Neutrophil (primary cell): ENCODE measurements around the gene TAF1C.
A peak's percentile ranks its signal among the peaks of the same experiment; 100 is the strongest.

Source experiments
- H3K27ac ChIP-seq: fragments of 200-600 bp; sonication (generic); 2 replicates; pipeline ENCODE4 v1.5.1; 2016; ENCODE audit warnings: mild to moderate bottlenecking, moderate library complexity
- H3K27me3 ChIP-seq: fragments of 200-600 bp; sonication (generic); 2 replicates; pipeline ENCODE4 v1.6.0; 2016; ENCODE audit warnings: mild to moderate bottlenecking
- H3K36me3 ChIP-seq: fragments of 200-600 bp; sonication (generic); 2 replicates; pipeline ENCODE4 v1.5.1; 2017
- H3K4me1 ChIP-seq, 2 experiments: fragments of 200-600 bp in 1 of 2; sonication (generic) in 1 of 2; 1 replicate in 1 of 2; 2 replicates in 1 of 2; pipeline versions ENCODE4 v1.5.1 to v1.6.1; 2013 to 2016; ENCODE audit warnings: low read depth in 1 of 2, low read length in 1 of 2, mild to moderate bottlenecking in 1 of 2, moderate library complexity in 1 of 2; ENCODE audit not compliant: control insufficient read depth in 1 of 2, insufficient read depth in 1 of 2
- H3K4me3 ChIP-seq, 2 experiments: fragments of 200-600 bp in 1 of 2; sonication (generic) in 1 of 2; 1 replicate in 1 of 2; 2 replicates in 1 of 2; pipeline ENCODE4 v1.5.1; 2013 to 2016; ENCODE audit warnings: low read depth in 1 of 2, low read length in 1 of 2, mild to moderate bottlenecking in 1 of 2, moderate library complexity in 1 of 2
- H3K9me3 ChIP-seq: fragments of 200-600 bp; sonication (generic); 2 replicates; pipeline ENCODE4 v1.5.1; 2016
- TF ChIP-seq, protein P1 (sequence below): fragments of 200-600 bp; sonication (generic); IDR thresholded peaks from 2 replicates; pipeline ENCODE4 v1.5.1; 2016; ENCODE audit warnings: antibody characterized with exemption

TAF1C gene

DNA sequence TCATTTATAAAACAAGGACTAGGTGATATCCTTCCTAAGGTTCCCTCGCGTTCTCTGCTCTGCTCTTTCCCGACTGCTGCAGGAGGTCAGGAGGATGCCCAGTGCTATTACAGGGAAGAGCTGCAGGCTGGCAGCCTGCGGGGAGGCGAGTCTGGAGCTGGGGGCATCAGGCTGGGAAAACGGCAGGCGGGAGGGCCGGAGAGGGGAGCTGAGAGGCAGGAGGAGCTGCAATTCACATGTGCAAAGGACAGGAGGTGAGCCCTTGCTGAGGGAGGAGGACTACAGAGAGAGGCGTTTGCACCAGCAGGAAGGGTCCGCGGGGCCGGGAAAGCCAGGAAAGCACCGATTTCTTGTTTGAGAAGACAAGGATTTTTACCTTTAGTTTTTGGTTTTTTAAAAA lies 12.2 kb upstream of the TAF1C start:
- H3K27me3 ChIP-seq: peaks cover 13% of the 10 kb centered on the region
- H3K36me3 ChIP-seq: no peaks in the 10 kb centered on the region
- H3K4me3 ChIP-seq: no peak overlapping the region
- H3K27ac ChIP-seq: peak overlapping the region; percentile 63
- no peaks in the 10 kb centered on the region for H3K9me3 ChIP-seq
- H3K4me1 ChIP-seq: peaks cover 6 to 11% of the 10 kb centered on the region in 2 experiments
- TF ChIP-seq, protein P1, sequence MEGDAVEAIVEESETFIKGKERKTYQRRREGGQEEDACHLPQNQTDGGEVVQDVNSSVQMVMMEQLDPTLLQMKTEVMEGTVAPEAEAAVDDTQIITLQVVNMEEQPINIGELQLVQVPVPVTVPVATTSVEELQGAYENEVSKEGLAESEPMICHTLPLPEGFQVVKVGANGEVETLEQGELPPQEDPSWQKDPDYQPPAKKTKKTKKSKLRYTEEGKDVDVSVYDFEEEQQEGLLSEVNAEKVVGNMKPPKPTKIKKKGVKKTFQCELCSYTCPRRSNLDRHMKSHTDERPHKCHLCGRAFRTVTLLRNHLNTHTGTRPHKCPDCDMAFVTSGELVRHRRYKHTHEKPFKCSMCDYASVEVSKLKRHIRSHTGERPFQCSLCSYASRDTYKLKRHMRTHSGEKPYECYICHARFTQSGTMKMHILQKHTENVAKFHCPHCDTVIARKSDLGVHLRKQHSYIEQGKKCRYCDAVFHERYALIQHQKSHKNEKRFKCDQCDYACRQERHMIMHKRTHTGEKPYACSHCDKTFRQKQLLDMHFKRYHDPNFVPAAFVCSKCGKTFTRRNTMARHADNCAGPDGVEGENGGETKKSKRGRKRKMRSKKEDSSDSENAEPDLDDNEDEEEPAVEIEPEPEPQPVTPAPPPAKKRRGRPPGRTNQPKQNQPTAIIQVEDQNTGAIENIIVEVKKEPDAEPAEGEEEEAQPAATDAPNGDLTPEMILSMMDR: no peak

DNA sequence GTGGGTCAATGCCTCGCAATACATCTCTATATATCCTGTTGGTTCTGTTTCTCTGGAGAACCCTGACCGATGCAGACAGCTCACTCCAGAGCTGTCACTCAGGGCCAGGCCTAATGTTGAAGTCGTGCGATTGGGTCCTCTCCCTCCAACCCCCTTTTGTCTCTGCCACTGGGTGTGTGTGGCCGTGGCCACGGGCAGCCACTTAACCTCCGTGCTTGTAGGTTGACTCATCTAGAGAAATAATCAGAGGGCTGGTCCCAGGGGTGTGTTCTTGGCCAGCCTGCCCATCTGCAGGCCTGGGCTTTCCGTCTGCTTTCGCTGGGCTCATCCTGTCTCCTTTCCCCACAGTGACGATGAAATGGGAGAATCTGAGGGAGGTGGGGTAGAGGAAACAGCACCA lies 11.5 kb upstream of the TAF1C start:
- Histone ChIP-seq H3K27me3 (peaks cover 19% of the 10 kb centered on the region), H3K27ac (no peak overlapping the region), H3K36me3 (no peaks in the 10 kb centered on the region), H3K4me1 (peaks cover 6 to 11% of the 10 kb centered on the region in 2 experiments), H3K9me3 (no peaks in the 10 kb centered on the region), H3K4me3 (no peak overlapping the region)
- TF ChIP-seq, protein P1: no peak

DNA sequence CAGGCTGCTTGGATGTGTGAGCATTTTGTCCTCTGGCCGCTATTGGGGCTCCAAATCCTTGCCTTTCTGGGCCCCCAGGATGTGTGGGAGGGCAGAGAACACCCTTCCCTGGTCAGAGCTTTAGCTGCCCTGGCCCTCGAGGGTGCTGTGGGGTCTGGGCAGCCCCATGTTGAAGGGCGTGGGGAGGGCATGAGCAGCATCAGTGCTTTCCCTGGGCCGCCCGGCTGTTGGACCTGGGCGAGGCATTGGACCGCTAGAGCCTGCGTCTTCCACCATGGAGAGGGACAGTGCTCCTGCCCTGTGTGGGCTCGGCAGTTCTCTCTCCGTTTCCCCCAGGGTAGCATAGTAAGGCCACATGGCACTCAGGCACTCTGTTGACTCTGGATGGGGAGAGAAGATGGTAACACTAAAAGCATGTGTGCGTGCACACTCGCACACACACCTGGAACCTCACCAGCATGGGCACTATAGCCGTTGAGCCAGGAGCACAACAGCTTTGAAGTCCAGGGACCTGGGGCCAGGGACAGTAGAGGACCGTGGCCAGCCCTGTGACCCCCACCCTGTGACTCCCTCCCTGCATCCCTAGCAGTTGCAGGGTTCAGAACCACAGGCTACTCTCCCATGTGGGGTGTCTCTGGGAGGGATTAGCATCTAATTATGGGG lies 10.7 kb upstream of the TAF1C start:
- TF ChIP-seq, protein P1: no peak
- no peak overlapping the region for H3K4me3 ChIP-seq
- H3K27ac ChIP-seq: no peak overlapping the region
- peaks cover 6 to 11% of the 10 kb centered on the region in 2 experiments for H3K4me1 ChIP-seq
- H3K9me3 ChIP-seq: no peaks in the 10 kb centered on the region
- H3K27me3 ChIP-seq: peaks cover 19% of the 10 kb centered on the region
- no peaks in the 10 kb centered on the region for H3K36me3 ChIP-seq

DNA sequence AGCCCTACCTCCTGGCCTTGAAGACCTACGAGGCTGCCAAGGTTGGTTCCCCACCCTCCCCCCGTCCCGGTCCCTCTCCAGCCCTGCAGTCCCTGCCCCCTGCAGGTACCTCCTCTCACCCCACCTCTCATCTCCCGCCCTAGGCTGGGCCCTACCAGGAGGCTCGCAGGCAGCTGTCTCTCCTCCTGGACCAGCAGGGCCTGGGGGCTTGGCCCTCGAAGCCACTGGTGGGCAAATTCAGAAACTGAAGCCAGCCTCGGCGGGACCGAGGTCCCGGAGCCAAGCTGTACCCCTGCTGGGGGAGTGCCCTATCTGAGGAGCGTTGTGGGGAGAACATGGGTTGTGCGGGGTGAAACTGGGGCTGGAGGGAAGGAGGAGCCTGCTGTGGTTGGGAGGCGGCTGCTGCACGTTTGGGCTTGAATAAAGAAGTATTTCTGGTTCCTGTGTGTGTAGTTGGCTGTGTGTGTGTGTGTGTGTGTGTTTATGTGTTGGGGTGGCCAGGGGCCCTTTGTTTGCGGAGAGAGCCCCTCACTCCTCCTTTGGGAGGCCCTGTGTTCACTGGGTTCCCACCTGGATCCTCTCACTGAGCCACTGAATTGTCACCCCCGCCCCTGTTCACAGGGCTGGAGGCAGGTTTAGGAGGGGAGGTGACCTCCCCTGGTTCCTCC lies 10.0 kb upstream of the TAF1C start:
- TF ChIP-seq, protein P1: no peak
- H3K36me3 ChIP-seq: no peaks in the 10 kb centered on the region
- H3K4me3 ChIP-seq: no peak overlapping the region
- H3K4me1 ChIP-seq: peaks cover 6 to 11% of the 10 kb centered on the region in 2 experiments
- H3K27me3 ChIP-seq: peaks cover 19% of the 10 kb centered on the region
- H3K27ac ChIP-seq: no peak overlapping the region
- H3K9me3 ChIP-seq: no peaks in the 10 kb centered on the region

DNA sequence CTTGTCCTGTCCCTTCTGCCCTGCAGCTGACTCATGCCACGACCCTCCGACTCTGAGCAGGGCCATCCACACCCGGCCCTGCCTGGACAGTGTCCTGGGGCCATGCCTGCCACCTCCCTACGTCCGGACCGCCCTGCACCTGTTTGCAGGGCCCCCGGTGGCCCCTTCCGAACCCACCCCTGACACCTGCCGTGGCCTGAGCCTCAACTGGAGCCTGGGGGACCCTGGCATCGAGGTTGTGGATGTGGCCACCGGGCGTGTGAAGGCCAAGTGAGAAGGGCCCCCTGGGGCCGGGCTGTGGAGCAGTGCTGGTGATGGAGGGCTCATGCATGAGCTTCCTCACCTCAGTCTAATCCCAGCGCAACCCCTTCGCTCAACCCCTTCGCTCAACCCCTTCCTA lies 9.2 kb upstream of the TAF1C start:
- H3K36me3 ChIP-seq: no peaks in the 10 kb centered on the region
- H3K4me3 ChIP-seq: no peak overlapping the region
- peaks cover 6 to 11% of the 10 kb centered on the region in 2 experiments for H3K4me1 ChIP-seq
- H3K27me3 ChIP-seq: peaks cover 19% of the 10 kb centered on the region
- no peaks in the 10 kb centered on the region for H3K9me3 ChIP-seq
- no peak overlapping the region for H3K27ac ChIP-seq
- TF ChIP-seq, protein P1: no peak
